Glutamatergic neuron (in vitro differentiated cells): ENCODE measurements around the gene CHST9. TPM values are rescaled to one million over a fixed set of nuclear protein-coding genes. Genes with fewer than 3 reads are reported as not detected.

Source experiments
- DNase-seq: peaks from one replicate; pipeline ENCODE4 v3.0.0; 2022
- H3K27ac Mint-ChIP-seq: one replicate; pipeline ENCODE4 v1.8.0; 2020; ENCODE audit warnings: mild to moderate bottlenecking, mixed read lengths, inconsistent platforms; ENCODE audit not compliant: unreplicated experiment
- H3K27me3 Mint-ChIP-seq: one replicate; pipeline ENCODE4 v1.8.0; 2020; ENCODE audit warnings: mild to moderate bottlenecking, moderate library complexity, mixed read lengths, inconsistent platforms; ENCODE audit not compliant: unreplicated experiment
- H3K36me3 Mint-ChIP-seq: one replicate; pipeline ENCODE4 v1.8.0; 2020; ENCODE audit warnings: mild to moderate bottlenecking, mixed read lengths, inconsistent platforms; ENCODE audit not compliant: unreplicated experiment
- H3K4me1 Mint-ChIP-seq: one replicate; pipeline ENCODE4 v1.8.0; 2020; ENCODE audit warnings: mild to moderate bottlenecking, low read depth, mixed read lengths, inconsistent platforms; ENCODE audit not compliant: unreplicated experiment
- H3K4me3 Mint-ChIP-seq: one replicate; pipeline ENCODE4 v1.8.0; 2020; ENCODE audit warnings: mild to moderate bottlenecking, mixed read lengths, inconsistent platforms; ENCODE audit not compliant: unreplicated experiment
- H3K9me3 Mint-ChIP-seq: one replicate; pipeline ENCODE4 v1.8.0; 2020; ENCODE audit warnings: mild to moderate bottlenecking, moderate library complexity, mixed read lengths, inconsistent platforms; ENCODE audit not compliant: unreplicated experiment
- CTCF ChIP-seq: fragments of 200-600 bp; sonication (generic); IDR thresholded peaks from one replicate; pipeline ENCODE4 v1.5.0; 2021; ENCODE audit not compliant: partially characterized antibody, unreplicated experiment
- total RNA-seq: library from RNA; stranded (reverse); fragmentation: NEBNext Ultra II Directional; extraction: Animal tissue kit (Norgen Biotek cat#: 25700); gene quantifications from one replicate; pipeline ENCODE4 v1.2.1, GENCODE V29; 2021; ENCODE audit not compliant: unreplicated experiment

CHST9 gene
- total RNA-seq, 1 donor from 2014 or later, result not detected

- no peak for DNase-seq
- peaks cover 2% of the 10 kb centered on the region for H3K4me1 Mint-ChIP-seq
- no peak overlapping the region for H3K4me3 Mint-ChIP-seq
- no peak overlapping the region for H3K27ac Mint-ChIP-seq
- H3K27me3 Mint-ChIP-seq, result no peaks in the 10 kb centered on the region
- no peak for TF ChIP-seq CTCF
- no peaks in the 10 kb centered on the region for H3K9me3 Mint-ChIP-seq
- H3K36me3 Mint-ChIP-seq, result no peaks in the 10 kb centered on the region
Measured at GRCh38 chr18:27136208-27136535, 48.9 kb downstream of the CHST9 start.

- no peak for TF ChIP-seq CTCF
- H3K27me3 Mint-ChIP-seq, result no peaks in the 10 kb centered on the region
- DNase-seq, result no peak
- H3K9me3 Mint-ChIP-seq, result no peaks in the 10 kb centered on the region
- H3K27ac Mint-ChIP-seq, result no peak overlapping the region
- H3K4me1 Mint-ChIP-seq, result peaks cover 2% of the 10 kb centered on the region
- no peak overlapping the region for H3K4me3 Mint-ChIP-seq
- H3K36me3 Mint-ChIP-seq, result no peaks in the 10 kb centered on the region
Measured at GRCh38 chr18:27135504-27136207, 49.5 kb downstream of the CHST9 start.

GRCh38 chr18:27130065-27130630 lies 55.0 kb downstream of the CHST9 start:
- Mint-ChIP-seq H3K4me1 (peaks cover 2% of the 10 kb centered on the region), H3K9me3 (no peaks in the 10 kb centered on the region), H3K36me3 (no peaks in the 10 kb centered on the region), H3K27me3 (no peaks in the 10 kb centered on the region), H3K27ac (no peak overlapping the region), H3K4me3 (no peak overlapping the region)
- TF ChIP-seq CTCF, result no peak
- no peak for DNase-seq

GRCh38 chr18:27124196-27124595 lies 60.9 kb downstream of the CHST9 start:
- Mint-ChIP-seq H3K4me1 (no peaks in the 10 kb centered on the region), H3K27ac (no peak overlapping the region), H3K4me3 (no peak overlapping the region), H3K27me3 (no peaks in the 10 kb centered on the region), H3K36me3 (no peaks in the 10 kb centered on the region), H3K9me3 (no peaks in the 10 kb centered on the region)
- TF ChIP-seq CTCF, result no peak
- no peak for DNase-seq

GRCh38 chr18:27121108-27121507 lies 64.0 kb downstream of the CHST9 start:
- no peak overlapping the region for H3K4me3 Mint-ChIP-seq
- no peaks in the 10 kb centered on the region for H3K27me3 Mint-ChIP-seq
- H3K27ac Mint-ChIP-seq, result no peak overlapping the region
- no peaks in the 10 kb centered on the region for H3K36me3 Mint-ChIP-seq
- DNase-seq, result no peak
- H3K9me3 Mint-ChIP-seq, result no peaks in the 10 kb centered on the region
- no peak for TF ChIP-seq CTCF
- H3K4me1 Mint-ChIP-seq, result no peaks in the 10 kb centered on the region
